NCI-H1048 (cell line): ENCODE results near the gene FGD3.
"Not testable (repeated sequence)": the region's sequence is repeated elsewhere in the genome, so short reads cannot be mapped to it uniquely, and the experiment has no call there.

Experiments
- DNase-seq: peaks from one replicate; lab custom pipeline; 2025; lab: John Stamatoyannopoulos, UW

FGD3 gene

GRCh38 chr9:92974761-92975755 lies 27.7 kb downstream of the FGD3 start:
- no peak for DNase-seq

DNA sequence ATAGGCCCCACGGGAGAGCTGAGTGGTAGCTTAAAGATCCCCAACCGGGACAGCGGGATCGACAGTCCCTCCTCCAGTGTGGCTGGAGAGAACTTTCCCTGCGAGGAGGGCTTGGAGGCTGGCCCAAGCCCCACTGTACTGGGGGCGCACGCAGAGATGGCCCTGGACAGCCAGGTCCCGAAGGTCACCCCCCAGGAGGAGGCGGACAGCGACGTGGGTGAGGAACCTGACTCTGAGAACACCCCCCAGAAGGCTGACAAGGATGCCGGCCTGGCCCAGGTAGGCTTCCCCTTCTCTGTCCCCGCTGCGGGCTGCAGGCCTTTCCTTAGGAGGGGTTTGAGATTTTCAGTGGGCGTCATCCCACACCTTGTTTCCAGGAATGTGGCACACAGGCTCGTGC lies 29.1 kb downstream of the FGD3 start:
- no peak for DNase-seq

DNA sequence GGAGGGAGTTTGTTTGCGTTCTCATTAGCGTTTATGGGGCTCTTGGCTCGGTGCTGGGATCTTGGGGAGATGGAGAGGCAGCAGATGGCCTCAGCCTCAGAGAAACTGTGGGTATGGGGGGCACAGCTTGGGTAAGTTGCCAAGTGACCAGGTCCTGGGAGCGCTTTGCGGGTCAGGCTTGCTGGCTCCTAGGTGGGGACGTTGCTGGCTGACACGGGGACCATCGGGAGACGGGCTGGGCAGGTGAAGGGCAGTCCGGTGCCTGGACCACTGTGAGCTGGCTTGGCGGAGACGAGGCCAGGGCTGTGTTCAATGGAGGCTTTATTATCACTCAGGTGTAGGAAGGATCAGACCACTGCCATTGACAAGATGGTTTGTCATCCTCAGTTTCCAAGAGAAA lies 30.0 kb downstream of the FGD3 start:
- no peak for DNase-seq

DNA sequence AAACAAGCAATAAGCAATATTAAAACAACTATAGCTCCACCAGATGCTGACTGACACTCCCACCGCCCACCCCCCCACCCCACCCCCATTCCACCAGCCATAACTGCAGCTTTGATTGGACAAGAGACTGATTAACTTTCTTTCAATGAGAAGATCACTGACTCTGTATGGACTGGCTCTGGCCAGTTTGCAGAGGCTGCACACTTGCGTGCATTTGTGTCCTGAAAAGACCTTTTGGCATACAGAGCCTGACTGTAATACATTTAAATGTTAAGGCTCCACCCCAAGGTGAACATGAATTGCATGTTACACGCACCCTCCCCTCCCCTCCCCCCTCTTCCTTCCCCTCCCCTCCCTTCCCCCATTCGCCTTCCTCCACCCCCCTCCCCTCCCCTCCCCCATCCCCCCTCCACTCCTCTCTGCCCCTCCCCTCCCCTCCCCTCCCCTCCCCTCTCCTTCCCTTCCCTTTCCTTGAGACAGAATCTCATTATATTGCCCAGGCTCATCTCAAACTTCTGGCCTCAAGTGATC lies 31.1 kb downstream of the FGD3 start:
- DNase-seq = no peak

DNA sequence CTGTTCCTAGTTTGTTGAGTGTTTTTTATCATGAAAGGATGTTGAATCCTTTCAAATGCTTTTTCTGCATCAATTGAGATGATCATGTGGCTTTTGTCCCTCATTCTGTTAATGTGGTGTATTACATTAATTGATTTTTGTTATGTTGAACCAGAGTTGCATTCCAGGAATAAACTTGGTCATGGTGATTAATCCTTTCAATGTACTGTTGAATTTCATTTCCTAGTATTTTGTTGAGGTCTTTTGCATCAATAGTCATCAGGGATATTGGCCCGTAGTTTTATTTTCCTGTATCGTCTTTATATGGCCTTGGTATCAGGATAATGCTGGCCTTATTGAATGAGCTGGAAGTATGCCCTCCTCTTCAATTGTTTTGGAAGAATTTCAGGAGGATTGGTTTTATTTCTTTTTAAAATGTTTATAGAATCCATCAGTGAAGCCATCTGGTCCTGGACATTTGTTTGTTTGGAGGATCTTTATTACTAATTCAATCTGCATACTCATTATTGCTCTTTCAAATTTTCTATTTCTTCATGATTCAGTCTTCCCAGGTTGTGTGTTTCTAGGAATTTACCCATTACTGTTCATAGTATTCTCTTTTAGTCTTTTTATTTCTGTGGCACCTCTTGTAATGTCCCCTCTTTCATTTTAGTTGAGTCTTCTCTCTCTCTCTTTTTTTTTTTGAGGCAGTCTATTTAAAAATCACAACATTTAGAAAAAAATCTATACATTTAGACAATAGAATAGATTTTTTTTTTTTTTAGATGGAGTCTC lies 32.1 kb downstream of the FGD3 start:
- no peak for DNase-seq

DNA sequence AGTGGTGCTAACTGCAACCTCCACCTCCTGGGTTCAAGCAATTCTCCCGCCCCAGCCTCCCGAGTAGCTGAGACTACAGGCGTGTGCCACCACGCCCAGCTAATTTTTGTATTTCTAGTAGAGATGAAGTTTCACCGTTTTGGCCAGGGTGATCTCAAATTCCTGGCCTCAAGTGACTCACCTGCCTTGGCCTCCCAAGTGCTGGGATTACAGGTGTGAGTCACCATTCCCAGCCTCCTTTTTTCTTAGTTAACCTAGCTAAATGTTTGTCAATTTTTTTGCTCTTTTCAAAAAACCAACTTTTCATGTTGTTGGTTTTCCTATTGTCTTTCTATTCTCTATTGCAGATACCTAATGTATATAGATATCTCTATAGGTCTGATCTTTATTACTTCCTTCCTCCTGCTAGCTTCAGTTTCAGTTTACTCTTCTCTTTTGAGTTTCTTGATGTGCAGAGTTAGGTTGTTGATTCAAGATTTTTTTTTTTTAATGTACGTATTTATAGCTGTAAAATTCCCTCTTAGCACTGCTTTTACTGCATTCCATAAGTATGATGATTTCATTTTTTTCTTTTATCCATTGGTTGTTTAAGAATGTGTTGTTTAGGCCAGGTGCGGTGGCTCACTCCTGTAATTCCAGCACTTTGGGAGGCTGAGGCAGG lies 32.9 kb downstream of the FGD3 start:
- no peak for DNase-seq

DNA sequence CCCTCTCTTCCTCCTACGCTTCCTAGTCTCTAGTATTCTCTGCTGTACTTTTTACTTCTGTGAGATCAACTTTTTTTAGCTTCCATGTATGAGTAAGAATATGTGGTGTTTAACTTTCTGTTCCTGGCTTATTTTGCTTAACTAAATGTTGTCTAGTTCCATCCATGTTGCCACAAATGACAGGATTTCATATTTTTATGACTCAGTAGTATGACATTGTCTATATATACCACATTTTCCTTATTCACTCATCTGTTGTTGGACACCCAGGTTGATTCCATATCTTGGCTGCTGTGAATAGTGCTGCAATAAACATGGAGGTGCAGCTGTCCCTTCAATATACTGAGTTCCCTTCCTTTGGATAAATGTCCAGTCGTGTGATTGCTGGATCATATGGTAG lies 34.8 kb downstream of the FGD3 start:
- no peak for DNase-seq

DNA sequence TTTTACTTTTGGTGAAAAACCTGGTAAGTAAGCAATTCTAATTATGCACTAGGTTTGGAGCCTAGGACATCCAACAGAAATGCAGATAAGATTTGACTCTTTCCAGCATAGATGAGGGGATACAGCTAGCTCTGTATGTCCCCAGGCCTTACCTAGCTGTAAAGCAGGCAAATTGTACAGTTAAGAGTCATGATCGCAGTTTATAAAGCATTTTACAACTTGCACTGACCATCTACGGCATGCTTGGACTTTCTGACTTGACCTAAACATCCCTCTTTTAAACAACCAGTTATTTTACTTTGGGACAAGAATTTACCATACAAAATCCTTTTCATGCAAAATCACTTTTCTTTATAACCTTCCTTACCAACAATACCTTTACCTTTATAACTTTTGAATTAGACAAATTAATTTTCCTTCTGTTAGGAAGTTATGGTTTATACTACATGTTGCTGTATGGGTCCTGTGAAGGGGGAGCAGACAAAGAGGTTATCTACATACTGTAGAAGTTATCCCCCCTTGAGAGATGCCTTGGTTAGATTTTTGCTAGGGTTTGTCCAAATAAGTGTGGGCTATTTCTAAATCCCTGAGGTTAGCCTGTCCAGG lies 36.8 kb downstream of the FGD3 start:
- DNase-seq = no peak

DNA sequence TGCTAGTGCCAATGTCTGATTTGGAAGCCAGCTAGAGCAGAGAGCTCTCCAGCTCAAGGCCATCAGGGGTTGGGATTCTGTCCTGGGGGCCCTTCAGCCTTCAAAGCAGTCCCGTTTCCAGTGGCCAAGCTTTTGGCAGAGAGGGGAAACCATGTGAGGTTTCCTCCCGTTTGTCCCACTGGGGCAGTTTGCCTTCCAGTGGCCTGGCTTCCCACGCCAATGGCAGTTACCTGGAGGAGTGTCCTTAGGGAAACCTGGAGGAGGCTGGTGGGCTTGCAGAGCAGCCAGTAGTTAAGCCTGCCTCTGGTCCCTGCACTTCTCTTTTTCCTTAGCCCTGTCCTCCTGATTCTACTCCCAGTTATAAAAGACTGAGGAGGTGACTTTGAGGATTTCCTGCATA lies 37.7 kb downstream of the FGD3 start:
- no peak for DNase-seq

GRCh38 chr9:92986176-92987119 lies 39.1 kb downstream of the FGD3 start:
- DNase-seq = no peak

DNA sequence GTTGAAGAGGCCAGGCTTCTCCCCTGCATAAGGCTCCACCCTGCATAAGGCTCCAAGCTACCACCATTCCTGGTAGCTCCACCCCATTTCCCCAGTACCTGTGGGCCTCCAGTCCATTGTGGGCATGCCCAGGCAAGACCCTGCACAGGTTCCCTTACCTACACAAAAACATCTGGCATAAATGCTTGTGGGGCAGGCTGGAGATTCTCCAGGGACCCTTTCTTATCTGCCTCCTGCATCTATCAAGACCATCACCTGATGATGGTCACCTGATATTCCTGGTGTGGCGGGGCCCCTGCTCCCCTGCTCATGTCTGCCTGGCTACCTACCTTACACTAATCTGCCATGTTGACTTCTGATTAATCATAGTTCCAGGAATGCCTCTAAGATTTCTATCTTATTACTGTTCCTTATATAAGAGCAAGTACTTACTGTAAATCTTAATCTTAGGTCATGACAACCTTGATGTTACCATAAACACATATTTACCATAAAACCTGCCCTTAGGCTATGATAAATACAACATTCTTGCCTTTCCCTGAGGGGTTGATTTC lies 41.0 kb downstream of the FGD3 start:
- no peak for DNase-seq

GRCh38 chr9:92989561-92989960 lies 42.2 kb downstream of the FGD3 start:
- no peak for DNase-seq

GRCh38 chr9:92990461-92990860 lies 43.1 kb downstream of the FGD3 start:
- DNase-seq = no peak

DNA sequence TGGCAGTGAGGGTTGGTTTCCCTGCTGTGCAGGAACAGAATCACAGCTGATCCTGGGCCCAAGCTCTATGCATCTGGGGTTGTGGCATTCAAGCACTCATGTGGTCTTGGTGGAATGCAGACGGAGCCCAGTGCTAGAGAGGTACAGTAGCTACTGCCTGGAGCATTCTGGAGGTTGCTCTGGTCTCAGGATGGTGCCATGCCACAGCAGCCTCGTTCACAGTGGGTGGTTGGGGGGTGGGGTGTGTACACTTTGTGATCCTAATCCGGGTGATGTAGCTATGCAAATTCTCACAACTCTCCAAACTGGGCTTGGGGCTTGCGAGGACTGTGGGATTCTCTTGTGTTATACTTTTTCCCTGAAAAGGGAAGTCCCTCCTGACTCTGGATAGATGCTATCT lies 45.2 kb downstream of the FGD3 start:
- no peak for DNase-seq

- DNase-seq = not testable (repeated sequence)
These were observed 51.5 kb downstream of the FGD3 start for GRCh38 chr9:92998871-92999270.

GRCh38 chr9:93001031-93001430 lies 53.7 kb downstream of the FGD3 start:
- no peak for DNase-seq

DNA sequence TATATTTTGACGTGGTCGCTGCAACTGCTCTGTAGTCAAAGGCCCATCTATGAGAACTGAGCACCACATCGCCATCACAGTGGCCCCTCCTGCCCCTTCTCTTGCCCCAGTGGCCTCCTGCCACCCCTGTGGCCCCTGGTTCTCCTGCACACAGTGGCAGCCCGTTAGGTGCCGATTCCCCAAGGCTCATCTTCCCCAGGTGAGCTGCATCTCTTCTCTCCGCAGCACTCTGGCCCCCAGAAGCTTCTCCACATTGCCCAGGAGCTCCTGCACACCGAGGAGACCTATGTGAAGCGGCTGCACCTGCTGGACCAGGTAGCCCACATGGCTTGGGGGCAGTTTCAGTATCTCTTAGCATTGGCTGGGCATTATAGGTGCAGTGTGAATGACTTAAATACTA lies 55.4 kb downstream of the FGD3 start:
- DNase-seq = no peak

- no peak for DNase-seq
These were observed 56.5 kb downstream of the FGD3 start for GRCh38 chr9:93003552-93004407.

DNA sequence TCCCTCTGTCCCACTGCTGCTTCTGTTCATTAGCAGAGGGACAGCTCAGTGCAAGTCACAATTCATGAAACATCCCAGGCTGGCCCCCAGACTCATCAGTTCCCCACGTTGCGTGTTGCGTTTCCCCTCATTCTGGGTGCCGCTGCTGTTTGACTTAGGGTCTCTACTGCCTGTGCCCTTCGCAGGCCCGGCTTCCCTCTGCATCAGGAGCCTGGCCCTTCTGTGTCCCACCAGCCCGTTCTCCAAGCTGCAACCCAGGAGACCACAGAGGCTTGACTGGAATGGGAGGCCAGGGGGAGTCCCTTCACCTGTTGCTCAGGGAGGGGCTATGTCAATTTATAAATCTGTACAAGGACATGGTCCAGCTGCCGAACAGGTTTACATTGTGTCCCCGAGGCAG lies 57.2 kb downstream of the FGD3 start:
- DNase-seq = no peak
